Activated B cell treated with CpG ODN at 0.5 μM for 24 hours (primary cell): ENCODE results near the gene FOXJ3. TPM values are rescaled to one million over a fixed set of nuclear protein-coding genes. Genes with fewer than 3 reads are reported as not detected.

Source experiments
- ATAC-seq: fragments of 200-7000 bp; cut with Tn5 transposase; one replicate; pipeline ENCODE4 v1.10.0; 2021; ENCODE audit warnings: low read depth, mild to moderate bottlenecking, moderate library complexity
- CTCF ChIA-PET: fragments of 350-600 bp; sonication (Branson Sonifier 250); formaldehyde crosslinking; loops from one replicate; lab custom pipeline; 2021; ENCODE audit warnings: antibody characterized with exemption; lab: Charles Lee
- POLR2A ChIA-PET: fragments of 350-600 bp; sonication (Branson Sonifier 250); formaldehyde crosslinking; loops from one replicate; lab custom pipeline; 2021; ENCODE audit warnings: antibody characterized with exemption; lab: Charles Lee
- DNase-seq: peaks from one replicate; pipeline ENCODE4 v3.0.0; 2022
- H3K27ac Mint-ChIP-seq: one replicate; pipeline ENCODE4 v1.8.0; 2020; ENCODE audit warnings: mixed read lengths
- H3K27me3 Mint-ChIP-seq: one replicate; pipeline ENCODE4 v1.8.0; 2021; ENCODE audit warnings: mixed read lengths
- H3K36me3 Mint-ChIP-seq: one replicate; pipeline ENCODE4 v1.8.0; 2021; ENCODE audit warnings: low read depth, mixed read lengths
- H3K4me1 Mint-ChIP-seq: one replicate; pipeline ENCODE4 v1.8.0; 2021; ENCODE audit warnings: mixed read lengths
- H3K4me3 Mint-ChIP-seq: one replicate; pipeline ENCODE4 v1.8.0; 2020; ENCODE audit warnings: mild to moderate bottlenecking, mixed read lengths
- H3K9me3 Mint-ChIP-seq: one replicate; pipeline ENCODE4 v1.8.0; 2020; ENCODE audit warnings: mixed read lengths
- intact Hi-C: fragments of 100-400 bp; cut with micrococcal nuclease; formaldehyde crosslinking; loops from one replicate; pipeline ENCODE4 v1.15.1; 2024
- total RNA-seq: library from RNA; stranded (reverse); gene quantifications from 2 replicates; pipeline ENCODE4 v1.2.3, GENCODE V29; 2022
- TF ChIP-seq, protein P1 (sequence below): fragments of 200-600 bp; IDR thresholded peaks from one replicate; pipeline ENCODE4 v1.8.0; 2022; ENCODE audit warnings: antibody characterized with exemption, mild to moderate bottlenecking

FOXJ3 gene
- total RNA-seq, 1 donor from 2014 or later: 63.9 TPM

GRCh38 chr1:42279055-42279454, 56.0 kb downstream of the FOXJ3 start:
- intact Hi-C loops: no loop called here
- no peaks in the 10 kb centered on the region for H3K27me3 Mint-ChIP-seq
- peaks cover 14% of the 10 kb centered on the region for H3K4me1 Mint-ChIP-seq
- no peak overlapping the region for H3K4me3 Mint-ChIP-seq
- no peaks in the 10 kb centered on the region for H3K9me3 Mint-ChIP-seq
- CTCF ChIA-PET: no interaction called here
- POLR2A ChIA-PET: no interaction called here
- no peak for ATAC-seq
- no peak overlapping the region for H3K27ac Mint-ChIP-seq
- TF ChIP-seq, protein P1, sequence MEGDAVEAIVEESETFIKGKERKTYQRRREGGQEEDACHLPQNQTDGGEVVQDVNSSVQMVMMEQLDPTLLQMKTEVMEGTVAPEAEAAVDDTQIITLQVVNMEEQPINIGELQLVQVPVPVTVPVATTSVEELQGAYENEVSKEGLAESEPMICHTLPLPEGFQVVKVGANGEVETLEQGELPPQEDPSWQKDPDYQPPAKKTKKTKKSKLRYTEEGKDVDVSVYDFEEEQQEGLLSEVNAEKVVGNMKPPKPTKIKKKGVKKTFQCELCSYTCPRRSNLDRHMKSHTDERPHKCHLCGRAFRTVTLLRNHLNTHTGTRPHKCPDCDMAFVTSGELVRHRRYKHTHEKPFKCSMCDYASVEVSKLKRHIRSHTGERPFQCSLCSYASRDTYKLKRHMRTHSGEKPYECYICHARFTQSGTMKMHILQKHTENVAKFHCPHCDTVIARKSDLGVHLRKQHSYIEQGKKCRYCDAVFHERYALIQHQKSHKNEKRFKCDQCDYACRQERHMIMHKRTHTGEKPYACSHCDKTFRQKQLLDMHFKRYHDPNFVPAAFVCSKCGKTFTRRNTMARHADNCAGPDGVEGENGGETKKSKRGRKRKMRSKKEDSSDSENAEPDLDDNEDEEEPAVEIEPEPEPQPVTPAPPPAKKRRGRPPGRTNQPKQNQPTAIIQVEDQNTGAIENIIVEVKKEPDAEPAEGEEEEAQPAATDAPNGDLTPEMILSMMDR: no peak
- H3K36me3 Mint-ChIP-seq: peaks cover 31% of the 10 kb centered on the region
- DNase-seq: no peak

GRCh38 chr1:42272920-42273319, 62.1 kb downstream of the FOXJ3 start:
- intact Hi-C loops: no loop called here
- Mint-ChIP-seq H3K9me3 (no peaks in the 10 kb centered on the region), H3K36me3 (peaks cover 30% of the 10 kb centered on the region), H3K4me1 (peaks cover 20% of the 10 kb centered on the region), H3K4me3 (no peak overlapping the region), H3K27me3 (no peaks in the 10 kb centered on the region), H3K27ac (no peak overlapping the region)
- CTCF ChIA-PET: no interaction called here
- TF ChIP-seq, protein P1: no peak
- ATAC-seq (no peak), DNase-seq (no peak)
- POLR2A ChIA-PET: no interaction called here

GRCh38 chr1:42267904-42268303, 67.1 kb downstream of the FOXJ3 start:
- Mint-ChIP-seq H3K9me3 (no peaks in the 10 kb centered on the region), H3K4me1 (peaks cover 51% of the 10 kb centered on the region), H3K27me3 (no peaks in the 10 kb centered on the region), H3K36me3 (peaks cover 25% of the 10 kb centered on the region), H3K27ac (no peak overlapping the region), H3K4me3 (no peak overlapping the region)
- ATAC-seq: no peak
- intact Hi-C loops: no loop called here
- no peak for DNase-seq
- TF ChIP-seq, protein P1: no peak
- ChIA-PET POLR2A (no interaction called here), CTCF (no interaction called here)

GRCh38 chr1:42266253-42267135, 68.5 kb downstream of the FOXJ3 start:
- Mint-ChIP-seq H3K4me3 (no peak overlapping the region), H3K27me3 (no peaks in the 10 kb centered on the region), H3K9me3 (no peaks in the 10 kb centered on the region), H3K27ac (no peak overlapping the region), H3K4me1 (peaks cover 50% of the 10 kb centered on the region), H3K36me3 (peaks cover 29% of the 10 kb centered on the region)
- DNase-seq (no peak), ATAC-seq (no peak)
- TF ChIP-seq, protein P1: no peak
- ChIA-PET CTCF (no interaction called here), POLR2A (no interaction called here)
- intact Hi-C loops: no loop called here

DNA sequence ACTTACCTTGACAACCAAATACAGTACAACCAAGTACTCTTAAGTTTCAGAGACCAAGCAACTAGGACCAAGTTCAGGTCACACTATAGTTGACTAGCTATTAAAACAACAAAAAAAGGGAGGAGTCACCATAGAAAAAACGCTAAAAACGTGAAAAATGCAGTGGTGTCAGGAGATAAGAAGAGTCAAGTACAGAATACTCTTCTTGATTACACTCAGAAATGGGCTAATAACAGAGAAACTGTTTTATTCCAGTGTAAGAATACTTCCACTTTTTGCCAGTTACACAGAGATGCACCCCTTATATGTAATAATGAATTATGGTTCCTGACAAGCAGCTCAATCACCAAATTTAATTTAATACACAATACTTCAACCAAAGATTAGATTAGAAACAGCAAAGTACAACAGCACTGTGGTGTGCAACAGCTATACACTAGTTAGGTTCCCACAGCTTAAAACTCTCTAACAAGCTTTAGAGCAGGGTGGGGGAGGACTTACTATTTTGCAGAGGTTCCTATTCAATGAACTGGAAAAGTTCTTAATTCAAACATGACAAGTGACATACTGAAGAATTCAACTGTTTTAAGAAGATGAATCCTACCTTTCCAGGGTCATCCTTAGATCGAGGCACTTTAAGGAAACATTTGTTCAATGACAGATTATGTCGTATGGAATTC, 70.4 kb downstream of the FOXJ3 start:
- Mint-ChIP-seq H3K4me1 (peaks cover 59% of the 10 kb centered on the region), H3K27me3 (no peaks in the 10 kb centered on the region), H3K9me3 (no peaks in the 10 kb centered on the region), H3K36me3 (peaks cover 39% of the 10 kb centered on the region), H3K27ac (no peak overlapping the region), H3K4me3 (no peak overlapping the region)
- ChIA-PET CTCF (interaction anchor here (1.1 kb wide), 1 partner anchor 91 kb away, joined by 3 read pairs; no protein-coding TSS in a partner anchor), POLR2A (interaction anchor here (0.6 kb wide), 1 partner anchor 495 kb away, joined by 11 read pairs; no protein-coding TSS in a partner anchor)
- DNase-seq (no peak), ATAC-seq (no peak)
- TF ChIP-seq, protein P1: no peak
- intact Hi-C loops: no loop called here
